HepG2 (cell line): ENCODE data around the gene ENO3. TPM values are rescaled to one million over a fixed set of nuclear protein-coding genes. Genes with fewer than 3 reads are reported as not detected.
A peak's percentile ranks its signal among the peaks of the same experiment; 100 is the strongest.

Experiments
- BRD4 ChIP-seq: sonication (generic); formaldehyde crosslinking; IDR thresholded peaks from 2 replicates; pipeline ENCODE4 v1.4.0; 2020; ENCODE audit warnings: missing genetic modification reagents
- EEA1 ChIP-seq: sonication (generic); formaldehyde crosslinking; IDR thresholded peaks from 2 replicates; pipeline ENCODE4 v1.5.1; 2020; ENCODE audit warnings: mild to moderate bottlenecking, missing genetic modification reagents, borderline replicate concordance
- FOXK1 ChIP-seq: sonication (generic); formaldehyde crosslinking; IDR thresholded peaks from 2 replicates; pipeline ENCODE4 v1.4.0; 2020; ENCODE audit warnings: low read depth, missing genetic modification reagents, borderline replicate concordance
- KMT2A ChIP-seq: sonication (generic); formaldehyde crosslinking; IDR thresholded peaks from 2 replicates; pipeline ENCODE4 v1.4.0; 2020; ENCODE audit warnings: missing genetic modification reagents
- MIER3 ChIP-seq: IDR thresholded peaks from 2 replicates; pipeline ENCODE4 v1.6.1; 2016; ENCODE audit warnings: missing compliant biosample characterization, borderline replicate concordance
- MTA1 ChIP-seq: sonication (generic); formaldehyde crosslinking; IDR thresholded peaks from 2 replicates; pipeline ENCODE4 v1.4.0; 2020; ENCODE audit warnings: missing genetic modification reagents, mild to moderate bottlenecking, borderline replicate concordance
- NCOA5 ChIP-seq: sonication (generic); formaldehyde crosslinking; IDR thresholded peaks from 2 replicates; pipeline ENCODE4 v1.4.0; 2020; ENCODE audit warnings: missing genetic modification reagents
- PHF21A ChIP-seq: sonication (generic); formaldehyde crosslinking; IDR thresholded peaks from 2 replicates; pipeline ENCODE4 v1.5.0; 2020; ENCODE audit warnings: mild to moderate bottlenecking, missing genetic modification reagents
- SP140L ChIP-seq: sonication (generic); formaldehyde crosslinking; IDR thresholded peaks from 2 replicates; pipeline ENCODE4 v1.4.0; 2020; ENCODE audit warnings: missing genetic modification reagents, borderline replicate concordance
- SRSF1 ChIP-seq: fragments of 200-400 bp; formaldehyde crosslinking; optimal IDR thresholded peaks from 2 replicates; pipeline ENCODE3; 2017; ENCODE audit warnings: mild to moderate bottlenecking, low read depth, low read length, moderate library complexity
- SRY ChIP-seq: sonication (generic); formaldehyde crosslinking; IDR thresholded peaks from 2 replicates; pipeline ENCODE4 v1.8.0; 2022; ENCODE audit warnings: mild to moderate bottlenecking, missing genetic modification reagents
- TBL1XR1 ChIP-seq: fragments of 150-350 bp; IDR thresholded peaks from 2 replicates; pipeline ENCODE4 v1.6.1; 2014; ENCODE audit warnings: borderline replicate concordance, low read length; ENCODE audit not compliant: partially characterized antibody
- ZBTB3 ChIP-seq: sonication (generic); formaldehyde crosslinking; IDR thresholded peaks from 2 replicates; pipeline ENCODE4 v1.4.0; 2020; ENCODE audit warnings: low read depth, mild to moderate bottlenecking, moderate library complexity, missing genetic modification reagents, borderline replicate concordance
- ZNF510 ChIP-seq: sonication (generic); formaldehyde crosslinking; IDR thresholded peaks from 2 replicates; pipeline ENCODE4 v1.4.0; 2020; ENCODE audit warnings: low read depth, mild to moderate bottlenecking, missing genetic modification reagents
- polyA plus RNA-seq, 8 experiments: library from polyadenylated mRNA; depleted of rRNA in 3 of 8; stranded (reverse) in 7 of 8; unstranded in 1 of 8; fragments of >200 nt; fragmentation: Illumina TruSeq in 4 of 8; extraction: Trizol in 4 of 8; gene quantifications; 2 replicates each; pipeline versions ENCODE4 v1.2.1 to v1.2.3, GENCODE V29; 2011 to 2016; ENCODE audit warnings: low read depth in 4 of 8, missing spikeins in 1 of 8, mixed read lengths in 1 of 8; ENCODE audit not compliant: insufficient read depth in 1 of 8
- total RNA-seq, 5 experiments: library from RNA; depleted of rRNA; stranded (reverse); fragments of >200 nt; fragmentation: Illumina TruSeq; extraction: Trizol; gene quantifications; 2 replicates each; pipeline ENCODE4 v1.2.3, GENCODE V29; 2016; ENCODE audit warnings: low read depth in 1 of 5
- TF ChIP-seq, protein P1 (sequence below): sonication (generic); formaldehyde crosslinking; IDR thresholded peaks from 2 replicates; pipeline ENCODE4 v1.4.0; 2020; ENCODE audit warnings: mild to moderate bottlenecking, missing genetic modification reagents, borderline replicate concordance
- TF ChIP-seq, protein P2 (sequence below), 2 experiments: sonication (generic) in 1 of 2; formaldehyde crosslinking in 1 of 2; IDR thresholded peaks; 2 replicates each; pipeline versions ENCODE4 v1.4.0 to v1.6.1; 2018 to 2020; ENCODE audit warnings: missing genetic modification reagents in 2 of 2, borderline replicate concordance in 1 of 2, low read depth in 1 of 2, mild to moderate bottlenecking in 1 of 2, missing biosample characterization in 1 of 2
- TF ChIP-seq, protein P3 (sequence below): sonication (generic); formaldehyde crosslinking; IDR thresholded peaks from 2 replicates; pipeline ENCODE4 v1.5.0; 2020; ENCODE audit warnings: missing genetic modification reagents
- TF ChIP-seq, protein P4 (sequence below): sonication (generic); formaldehyde crosslinking; conservative IDR thresholded peaks from 2 replicates; pipeline ENCODE4 v1.4.0; 2020; ENCODE audit warnings: missing genetic modification reagents

Gene ENO3
- total and polyA plus RNA-seq, 2 of the 13 experiments (the other 11 are each of a cell fraction or from before 2014, with no cell fraction given), result 59.8 to 69.8 TPM

DNA sequence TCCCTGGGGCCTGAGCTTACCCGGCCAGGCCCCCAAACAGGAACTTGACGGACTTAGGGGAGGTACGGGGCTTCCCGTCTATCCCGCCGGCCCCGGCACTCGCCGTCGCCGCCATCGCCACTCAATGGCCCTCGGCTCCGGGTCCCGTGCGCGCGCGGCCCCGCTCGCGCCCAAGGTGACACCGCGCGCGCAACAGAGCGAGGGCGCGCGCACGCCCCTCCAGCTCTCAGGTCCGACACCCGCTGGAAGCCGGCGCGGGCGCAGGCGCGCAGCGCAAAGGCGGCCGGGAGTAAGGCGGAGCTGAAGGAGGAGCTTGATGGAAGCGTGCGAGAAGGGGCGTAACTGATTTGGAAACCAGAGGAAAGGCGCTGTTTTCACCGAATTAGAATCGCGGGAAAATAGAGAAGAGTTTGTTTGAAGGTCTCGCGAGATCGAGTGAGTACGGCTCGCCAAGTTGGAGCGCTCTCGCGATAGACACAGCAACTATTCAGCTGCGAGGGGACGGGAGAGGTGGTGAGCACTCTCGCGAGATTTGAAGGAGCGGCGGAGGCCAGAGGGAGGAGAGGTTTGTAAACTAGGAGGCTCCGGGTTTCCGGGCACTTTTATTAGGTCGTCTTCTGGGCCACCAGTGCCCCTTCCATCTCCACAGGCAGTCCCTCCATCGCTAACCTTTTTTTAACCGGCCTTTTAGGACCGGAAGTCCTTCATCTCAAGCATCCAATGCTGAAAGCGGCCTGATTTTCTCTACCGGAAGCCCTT lies 10.9 kb upstream of the ENO3 start, which contains the start of the genes RNF167 and SLC25A11 (continued):
- TF ChIP-seq BRD4 (CRISPR knock-in tag) (peak; percentile 59; the same call in 1 of the 2 replicates), FOXK1 (CRISPR knock-in tag) (peak; percentile 72; the same call in 1 of the 2 replicates), MTA1 (CRISPR knock-in tag) (0 out of 2 replicates have a peak, but pooled peaks have one; percentile 20), ZBTB3 (no peak), PHF21A (CRISPR knock-in tag) (peak; percentile 46; the same call in 1 of the 2 replicates), SRY (CRISPR knock-in tag) (no peak), SRSF1 (no peak), KMT2A (no peak), SP140L (CRISPR knock-in tag) (0 out of 2 replicates have a peak, but pooled peaks have one; percentile 47), NCOA5 (CRISPR knock-in tag) (no peak), MIER3 (CRISPR knock-in tag) (no peak), ZNF510 (CRISPR knock-in tag) (0 out of 2 replicates have a peak, but pooled peaks have one; percentile 33), TBL1XR1 (peak; percentile 10), EEA1 (no peak)
- TF ChIP-seq, protein P1, sequence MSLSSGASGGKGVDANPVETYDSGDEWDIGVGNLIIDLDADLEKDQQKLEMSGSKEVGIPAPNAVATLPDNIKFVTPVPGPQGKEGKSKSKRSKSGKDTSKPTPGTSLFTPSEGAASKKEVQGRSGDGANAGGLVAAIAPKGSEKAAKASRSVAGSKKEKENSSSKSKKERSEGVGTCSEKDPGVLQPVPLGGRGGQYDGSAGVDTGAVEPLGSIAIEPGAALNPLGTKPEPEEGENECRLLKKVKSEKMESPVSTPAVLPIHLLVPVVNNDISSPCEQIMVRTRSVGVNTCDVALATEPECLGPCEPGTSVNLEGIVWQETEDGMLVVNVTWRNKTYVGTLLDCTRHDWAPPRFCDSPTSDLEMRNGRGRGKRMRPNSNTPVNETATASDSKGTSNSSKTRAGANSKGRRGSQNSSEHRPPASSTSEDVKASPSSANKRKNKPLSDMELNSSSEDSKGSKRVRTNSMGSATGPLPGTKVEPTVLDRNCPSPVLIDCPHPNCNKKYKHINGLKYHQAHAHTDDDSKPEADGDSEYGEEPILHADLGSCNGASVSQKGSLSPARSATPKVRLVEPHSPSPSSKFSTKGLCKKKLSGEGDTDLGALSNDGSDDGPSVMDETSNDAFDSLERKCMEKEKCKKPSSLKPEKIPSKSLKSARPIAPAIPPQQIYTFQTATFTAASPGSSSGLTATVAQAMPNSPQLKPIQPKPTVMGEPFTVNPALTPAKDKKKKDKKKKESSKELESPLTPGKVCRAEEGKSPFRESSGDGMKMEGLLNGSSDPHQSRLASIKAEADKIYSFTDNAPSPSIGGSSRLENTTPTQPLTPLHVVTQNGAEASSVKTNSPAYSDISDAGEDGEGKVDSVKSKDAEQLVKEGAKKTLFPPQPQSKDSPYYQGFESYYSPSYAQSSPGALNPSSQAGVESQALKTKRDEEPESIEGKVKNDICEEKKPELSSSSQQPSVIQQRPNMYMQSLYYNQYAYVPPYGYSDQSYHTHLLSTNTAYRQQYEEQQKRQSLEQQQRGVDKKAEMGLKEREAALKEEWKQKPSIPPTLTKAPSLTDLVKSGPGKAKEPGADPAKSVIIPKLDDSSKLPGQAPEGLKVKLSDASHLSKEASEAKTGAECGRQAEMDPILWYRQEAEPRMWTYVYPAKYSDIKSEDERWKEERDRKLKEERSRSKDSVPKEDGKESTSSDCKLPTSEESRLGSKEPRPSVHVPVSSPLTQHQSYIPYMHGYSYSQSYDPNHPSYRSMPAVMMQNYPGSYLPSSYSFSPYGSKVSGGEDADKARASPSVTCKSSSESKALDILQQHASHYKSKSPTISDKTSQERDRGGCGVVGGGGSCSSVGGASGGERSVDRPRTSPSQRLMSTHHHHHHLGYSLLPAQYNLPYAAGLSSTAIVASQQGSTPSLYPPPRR (CRISPR knock-in tag), result no peak
- TF ChIP-seq, protein P2, sequence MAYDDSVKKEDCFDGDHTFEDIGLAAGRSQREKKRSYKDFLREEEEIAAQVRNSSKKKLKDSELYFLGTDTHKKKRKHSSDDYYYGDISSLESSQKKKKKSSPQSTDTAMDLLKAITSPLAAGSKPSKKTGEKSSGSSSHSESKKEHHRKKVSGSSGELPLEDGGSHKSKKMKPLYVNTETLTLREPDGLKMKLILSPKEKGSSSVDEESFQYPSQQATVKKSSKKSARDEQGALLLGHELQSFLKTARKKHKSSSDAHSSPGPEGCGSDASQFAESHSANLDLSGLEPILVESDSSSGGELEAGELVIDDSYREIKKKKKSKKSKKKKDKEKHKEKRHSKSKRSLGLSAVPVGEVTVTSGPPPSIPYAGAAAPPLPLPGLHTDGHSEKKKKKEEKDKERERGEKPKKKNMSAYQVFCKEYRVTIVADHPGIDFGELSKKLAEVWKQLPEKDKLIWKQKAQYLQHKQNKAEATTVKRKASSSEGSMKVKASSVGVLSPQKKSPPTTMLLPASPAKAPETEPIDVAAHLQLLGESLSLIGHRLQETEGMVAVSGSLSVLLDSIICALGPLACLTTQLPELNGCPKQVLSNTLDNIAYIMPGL (CRISPR knock-in tag; IDR thresholded peaks at IDR 0.05; ENCODE audit: borderline replicate concordance in 1 of 2, low read depth in 1 of 2), result peak; percentile 19 to 45; a peak in 1 of 4 replicates
- TF ChIP-seq, protein P3, sequence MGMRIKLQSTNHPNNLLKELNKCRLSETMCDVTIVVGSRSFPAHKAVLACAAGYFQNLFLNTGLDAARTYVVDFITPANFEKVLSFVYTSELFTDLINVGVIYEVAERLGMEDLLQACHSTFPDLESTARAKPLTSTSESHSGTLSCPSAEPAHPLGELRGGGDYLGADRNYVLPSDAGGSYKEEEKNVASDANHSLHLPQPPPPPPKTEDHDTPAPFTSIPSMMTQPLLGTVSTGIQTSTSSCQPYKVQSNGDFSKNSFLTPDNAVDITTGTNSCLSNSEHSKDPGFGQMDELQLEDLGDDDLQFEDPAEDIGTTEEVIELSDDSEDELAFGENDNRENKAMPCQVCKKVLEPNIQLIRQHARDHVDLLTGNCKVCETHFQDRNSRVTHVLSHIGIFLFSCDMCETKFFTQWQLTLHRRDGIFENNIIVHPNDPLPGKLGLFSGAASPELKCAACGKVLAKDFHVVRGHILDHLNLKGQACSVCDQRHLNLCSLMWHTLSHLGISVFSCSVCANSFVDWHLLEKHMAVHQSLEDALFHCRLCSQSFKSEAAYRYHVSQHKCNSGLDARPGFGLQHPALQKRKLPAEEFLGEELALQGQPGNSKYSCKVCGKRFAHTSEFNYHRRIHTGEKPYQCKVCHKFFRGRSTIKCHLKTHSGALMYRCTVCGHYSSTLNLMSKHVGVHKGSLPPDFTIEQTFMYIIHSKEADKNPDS (CRISPR knock-in tag), result no peak
- TF ChIP-seq, protein P4, sequence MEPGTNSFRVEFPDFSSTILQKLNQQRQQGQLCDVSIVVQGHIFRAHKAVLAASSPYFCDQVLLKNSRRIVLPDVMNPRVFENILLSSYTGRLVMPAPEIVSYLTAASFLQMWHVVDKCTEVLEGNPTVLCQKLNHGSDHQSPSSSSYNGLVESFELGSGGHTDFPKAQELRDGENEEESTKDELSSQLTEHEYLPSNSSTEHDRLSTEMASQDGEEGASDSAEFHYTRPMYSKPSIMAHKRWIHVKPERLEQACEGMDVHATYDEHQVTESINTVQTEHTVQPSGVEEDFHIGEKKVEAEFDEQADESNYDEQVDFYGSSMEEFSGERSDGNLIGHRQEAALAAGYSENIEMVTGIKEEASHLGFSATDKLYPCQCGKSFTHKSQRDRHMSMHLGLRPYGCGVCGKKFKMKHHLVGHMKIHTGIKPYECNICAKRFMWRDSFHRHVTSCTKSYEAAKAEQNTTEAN (CRISPR knock-in tag), result peak; percentile 60; the same call in 1 of the 2 replicates
